Upper lobe of left lung (tissue), 4 donors: ENCODE measurements around the gene CNNM3.
A peak's percentile ranks its signal among the peaks of the same experiment; 100 is the strongest.

Experiments used
- EP300 ChIP-seq, 4 donors: sonication (generic); formaldehyde crosslinking; IDR thresholded peaks; one replicate each; pipeline ENCODE4 v1.5.1; 2017; ENCODE audit warnings: antibody characterized with exemption in 4 of 4, control low read depth in 2 of 4
- POLR2A ChIP-seq, 4 donors: fragments of 450-650 bp; IDR thresholded peaks; one replicate each; pipeline ENCODE4 v1.5.1; 2016 to 2017; ENCODE audit warnings: antibody characterized with exemption in 4 of 4, mild to moderate bottlenecking in 2 of 4
- POLR2AphosphoS5 ChIP-seq, 2 donors: sonication (generic); formaldehyde crosslinking; IDR thresholded peaks; one replicate each; pipeline ENCODE4 v1.5.1; 2017; ENCODE audit warnings: antibody characterized with exemption in 2 of 2
- TF ChIP-seq, protein P1 (sequence below), 6 experiments: fragments of 450-650 bp in 4 of 6; fragments of 200-600 bp in 2 of 6; sonication (generic) in 2 of 6; IDR thresholded peaks; one replicate each; pipeline ENCODE4 v1.5.1; 2016 to 2019; ENCODE audit warnings: antibody characterized with exemption in 6 of 6

DNA sequence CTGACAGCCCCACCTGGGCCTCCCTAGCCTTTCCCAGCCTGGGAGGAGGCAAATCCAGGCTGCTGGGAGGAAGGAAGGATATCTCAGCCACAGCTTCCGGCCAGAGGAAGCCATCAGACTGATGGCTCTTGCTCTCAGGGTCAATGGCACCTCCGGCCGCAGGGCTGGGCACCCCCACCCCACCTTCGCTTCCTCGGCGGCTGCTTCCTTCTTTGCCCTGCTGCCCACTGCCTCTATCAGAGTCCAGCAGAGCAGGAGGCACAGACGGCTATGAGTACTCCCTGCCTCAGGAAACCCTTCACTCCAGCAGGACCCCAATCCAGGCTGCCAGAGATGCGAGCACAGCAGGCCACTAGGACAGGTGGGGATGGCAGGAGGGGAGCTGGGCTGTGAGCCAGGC is 50.5 kb downstream of the CNNM3 start:
- TF ChIP-seq, protein P1, sequence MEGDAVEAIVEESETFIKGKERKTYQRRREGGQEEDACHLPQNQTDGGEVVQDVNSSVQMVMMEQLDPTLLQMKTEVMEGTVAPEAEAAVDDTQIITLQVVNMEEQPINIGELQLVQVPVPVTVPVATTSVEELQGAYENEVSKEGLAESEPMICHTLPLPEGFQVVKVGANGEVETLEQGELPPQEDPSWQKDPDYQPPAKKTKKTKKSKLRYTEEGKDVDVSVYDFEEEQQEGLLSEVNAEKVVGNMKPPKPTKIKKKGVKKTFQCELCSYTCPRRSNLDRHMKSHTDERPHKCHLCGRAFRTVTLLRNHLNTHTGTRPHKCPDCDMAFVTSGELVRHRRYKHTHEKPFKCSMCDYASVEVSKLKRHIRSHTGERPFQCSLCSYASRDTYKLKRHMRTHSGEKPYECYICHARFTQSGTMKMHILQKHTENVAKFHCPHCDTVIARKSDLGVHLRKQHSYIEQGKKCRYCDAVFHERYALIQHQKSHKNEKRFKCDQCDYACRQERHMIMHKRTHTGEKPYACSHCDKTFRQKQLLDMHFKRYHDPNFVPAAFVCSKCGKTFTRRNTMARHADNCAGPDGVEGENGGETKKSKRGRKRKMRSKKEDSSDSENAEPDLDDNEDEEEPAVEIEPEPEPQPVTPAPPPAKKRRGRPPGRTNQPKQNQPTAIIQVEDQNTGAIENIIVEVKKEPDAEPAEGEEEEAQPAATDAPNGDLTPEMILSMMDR (IDR thresholded peaks at IDR 0.05) = no peak
- no peak for TF ChIP-seq EP300 (IDR thresholded peaks at IDR 0.05)
- TF ChIP-seq POLR2A (IDR thresholded peaks at IDR 0.05) = no peak
- TF ChIP-seq POLR2AphosphoS5 (IDR thresholded peaks at IDR 0.05) = peak; percentile 34 to 44
